HepG2 (cell line): ENCODE measurements around the gene NPHP4.

ENCODE experiments used
- TBP ChIP-seq: sonication (generic); formaldehyde crosslinking; IDR thresholded peaks from 2 replicates; pipeline ENCODE4 v1.5.0; 2020; ENCODE audit warnings: missing genetic modification reagents
- ZNF235 ChIP-seq: sonication (generic); formaldehyde crosslinking; IDR thresholded peaks from 2 replicates; pipeline ENCODE4 v1.8.1; 2023; ENCODE audit warnings: mild to moderate bottlenecking, missing genetic modification reagents, borderline replicate concordance

- TF ChIP-seq TBP (CRISPR knock-in tag) (no peak), ZNF235 (CRISPR knock-in tag) (no peak)
These were observed 79.0 kb downstream of the NPHP4 start for GRCh38 chr1:5913078-5913845.
